Tibial nerve (tissue), 4 donors: ENCODE results near the gene SREK1IP1. TPM values are rescaled to one million over a fixed set of nuclear protein-coding genes. Genes with fewer than 3 reads are reported as not detected.

Experiments used
- DNase-seq, 2 donors: peaks; one replicate each; pipeline ENCODE4 v3.0.0-alpha.2; 2019; ENCODE audit warnings: low spot score in 2 of 2
- H3K27ac ChIP-seq, 4 donors: fragments of 200-600 bp; sonication (generic) in 3 of 4; one replicate each; pipeline ENCODE4 v1.5.1; 2017 to 2019; ENCODE audit warnings: mild to moderate bottlenecking in 1 of 4
- H3K27me3 ChIP-seq, 2 donors: fragments of 200-600 bp; sonication (generic) in 1 of 2; one replicate each; pipeline versions ENCODE4 v1.5.1 to v1.6.0; 2017 to 2019
- H3K36me3 ChIP-seq, 3 donors: fragments of 200-600 bp; sonication (generic); one replicate each; pipeline ENCODE4 v1.5.1; 2018 to 2019
- H3K4me1 ChIP-seq, 4 donors: fragments of 200-600 bp; sonication (generic) in 3 of 4; one replicate each; pipeline ENCODE4 v1.5.1; 2017 to 2019
- H3K4me3 ChIP-seq, 4 donors: fragments of 200-600 bp; sonication (generic) in 3 of 4; one replicate each; pipeline ENCODE4 v1.5.1; 2017 to 2019; ENCODE audit warnings: mild to moderate bottlenecking in 1 of 4, moderate library complexity in 1 of 4
- H3K9me3 ChIP-seq, 4 donors: fragments of 200-600 bp; sonication (generic) in 3 of 4; one replicate each; pipeline ENCODE4 v1.5.1; 2017 to 2019
- CTCF ChIP-seq, 5 experiments: fragments of 200-600 bp in 3 of 5; fragments of 450-650 bp in 2 of 5; sonication (generic) in 3 of 5; IDR thresholded peaks; one replicate each; pipeline ENCODE4 v1.5.1; 2016 to 2019; ENCODE audit warnings: antibody characterized with exemption in 5 of 5, mild to moderate bottlenecking in 3 of 5, moderate library complexity in 2 of 5
- EP300 ChIP-seq, 2 donors: sonication (generic); formaldehyde crosslinking; IDR thresholded peaks; one replicate each; pipeline ENCODE4 v1.6.1; 2017; ENCODE audit warnings: antibody characterized with exemption in 2 of 2, mild to moderate bottlenecking in 1 of 2
- POLR2A ChIP-seq, 2 donors: fragments of 450-650 bp; IDR thresholded peaks; one replicate each; pipeline ENCODE4 v1.6.1; 2017; ENCODE audit warnings: antibody characterized with exemption in 2 of 2, mild to moderate bottlenecking in 2 of 2, moderate library complexity in 2 of 2
- WGBS, 2 donors: methylation state at CpG; one replicate each; pipeline ENCODE4 v1.1.5; 2018; 5-methylcytosine and 5-hydroxymethylcytosine counted together
- total RNA-seq, 4 donors: library from RNA; depleted of rRNA; stranded (reverse); fragments of >200 nt; gene quantifications; one replicate each; pipeline ENCODE4 v1.1.0, GENCODE V29; 2016

SREK1IP1 gene
- total RNA-seq, 4 donors from 2014 or later = 7.5 to 11.6 (median 10.2) TPM

DNA sequence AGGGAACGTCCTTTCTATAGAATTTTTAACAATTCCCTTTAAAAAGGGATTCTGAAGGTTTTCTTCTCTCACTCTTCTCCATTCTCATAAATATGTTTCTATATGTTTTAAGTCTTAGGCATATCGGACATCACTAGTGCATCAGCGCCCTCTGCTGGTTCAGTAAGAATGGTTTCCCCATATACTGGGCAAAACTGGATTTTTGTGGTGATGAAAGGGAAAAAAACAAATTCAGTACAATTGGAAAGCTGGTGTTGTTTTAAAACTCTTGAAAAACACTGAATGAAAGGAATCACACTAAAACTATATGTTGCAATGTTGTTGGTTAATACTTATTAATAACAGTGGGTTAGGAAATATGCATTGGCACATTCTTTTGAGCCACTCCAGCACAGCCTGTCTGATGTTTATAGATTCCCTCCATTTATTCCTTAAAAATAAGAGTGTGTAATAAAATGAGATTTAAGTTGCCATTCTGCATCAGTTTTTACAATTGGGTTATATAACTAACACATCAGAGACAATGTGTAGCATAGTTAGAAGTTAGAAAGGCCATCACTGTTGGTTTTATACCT is 16.0 kb upstream of the SREK1IP1 start:
- H3K4me1 ChIP-seq = no peaks in the 10 kb centered on the region
- peak; percentile 41 to 87 for DNase-seq
- 4 to 8% methylated on average over 3 of the region's 3 CpGs for WGBS, 2 donors

GRCh38 chr5:64775291-64775690 is 6.8 kb upstream of the SREK1IP1 start:
- TF ChIP-seq CTCF (IDR thresholded peaks at IDR 0.05) (no peak), POLR2A (IDR thresholded peaks at IDR 0.05) (no peak), EP300 (IDR thresholded peaks at IDR 0.05) (no peak)
- 74% methylated on average over 1 of the region's 1 CpG for WGBS, 2 donors
- Histone ChIP-seq H3K9me3 (no peaks in the 10 kb centered on the region), H3K4me3 (no peak overlapping the region), H3K36me3 (peaks cover 0 to 7% (median 0%) of the 10 kb centered on the region in 3 donors), H3K27me3 (no peaks in the 10 kb centered on the region), H3K4me1 (peaks cover 0 to 25% (median 3%) of the 10 kb centered on the region in 4 donors), H3K27ac (no peak overlapping the region)
- DNase-seq = no peak

More for the DNA sequence above, 16.0 kb upstream of the SREK1IP1 start:
- H3K9me3 ChIP-seq = no peaks in the 10 kb centered on the region
- H3K27me3 ChIP-seq = no peaks in the 10 kb centered on the region
- peaks cover 0 to 14% (median 0%) of the 10 kb centered on the region in 3 donors for H3K36me3 ChIP-seq
- no peak overlapping the region for H3K27ac ChIP-seq
- TF ChIP-seq POLR2A (IDR thresholded peaks at IDR 0.05) = no peak
- peak; percentile 69 to 80 (median 71) for TF ChIP-seq CTCF (IDR thresholded peaks at IDR 0.05)
- TF ChIP-seq EP300 (IDR thresholded peaks at IDR 0.05) = no peak
- H3K4me3 ChIP-seq = no peak overlapping the region

- peaks cover 0 to 7% (median 0%) of the 10 kb centered on the region in 3 donors for H3K36me3 ChIP-seq
- H3K27me3 ChIP-seq = no peaks in the 10 kb centered on the region
- no peaks in the 10 kb centered on the region for H3K9me3 ChIP-seq
- DNase-seq = no peak
- TF ChIP-seq EP300 (IDR thresholded peaks at IDR 0.05) (no peak), CTCF (IDR thresholded peaks at IDR 0.05) (no peak), POLR2A (IDR thresholded peaks at IDR 0.05) (no peak)
- 71 to 80% methylated on average over 1 of the region's 1 CpG for WGBS, 2 donors
- H3K4me3 ChIP-seq = no peak overlapping the region
- H3K4me1 ChIP-seq = peaks cover 0 to 36% (median 10%) of the 10 kb centered on the region in 4 donors
- no peak overlapping the region for H3K27ac ChIP-seq
Observed at GRCh38 chr5:64773533-64773932, 5.0 kb upstream of the SREK1IP1 start.

DNA sequence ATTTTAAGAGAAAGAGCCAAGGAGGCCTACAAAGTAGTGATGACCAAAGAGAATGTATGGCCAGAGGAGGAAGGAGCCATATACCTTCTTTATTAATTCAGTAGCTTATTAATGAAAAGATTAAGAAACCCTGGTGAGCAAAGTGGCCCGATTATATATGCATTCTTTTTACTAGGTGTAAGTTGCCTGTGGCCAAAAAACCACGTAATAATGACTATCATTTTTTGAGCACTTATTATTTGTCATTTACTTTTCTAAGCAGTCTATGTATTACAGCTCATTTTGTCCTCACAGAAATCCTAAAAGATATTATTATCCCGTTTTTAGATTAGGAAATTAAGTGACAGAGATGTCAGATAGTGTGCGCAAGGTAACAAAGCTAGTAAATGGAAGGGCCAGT is 3.2 kb upstream of the SREK1IP1 start:
- H3K9me3 ChIP-seq = no peaks in the 10 kb centered on the region
- no peak for DNase-seq
- no peak overlapping the region for H3K27ac ChIP-seq
- TF ChIP-seq POLR2A (IDR thresholded peaks at IDR 0.05) = no peak
- TF ChIP-seq EP300 (IDR thresholded peaks at IDR 0.05) = no peak
- no peak for TF ChIP-seq CTCF (IDR thresholded peaks at IDR 0.05)
- H3K4me3 ChIP-seq = no peak overlapping the region
- WGBS, 2 donors = 90 to 91% methylated on average over 4 of the region's 4 CpGs
- H3K27me3 ChIP-seq = no peaks in the 10 kb centered on the region
- H3K36me3 ChIP-seq = peaks cover 0 to 7% (median 0%) of the 10 kb centered on the region in 3 donors
- H3K4me1 ChIP-seq = peaks cover 0 to 46% (median 19%) of the 10 kb centered on the region in 4 donors

- no peak for DNase-seq
- Histone ChIP-seq H3K4me3 (peak overlapping the region; percentile 70 to 89 (median 78)), H3K9me3 (no peaks in the 10 kb centered on the region), H3K27me3 (no peaks in the 10 kb centered on the region), H3K4me1 (peaks cover 0 to 65% (median 23%) of the 10 kb centered on the region in 4 donors), H3K36me3 (no peaks in the 10 kb centered on the region), H3K27ac (no peak overlapping the region)
- TF ChIP-seq POLR2A (IDR thresholded peaks at IDR 0.05) (no peak), CTCF (IDR thresholded peaks at IDR 0.05) (no peak), EP300 (IDR thresholded peaks at IDR 0.05) (no peak)
Observed at GRCh38 chr5:64769855-64770254, 1.4 kb upstream of the SREK1IP1 start.
